GM23248 (cell line): ENCODE results near the gene POT1.

ENCODE experiments used
- EZH2 ChIP-seq: fragments of 200-600 bp; sonication (generic); IDR thresholded peaks from 2 replicates; pipeline ENCODE4 v1.6.1; 2018; ENCODE audit warnings: antibody characterized with exemption, mild to moderate bottlenecking; ENCODE audit not compliant: insufficient read depth, poor library complexity, severe bottlenecking
- EZH2phosphoT487 ChIP-seq: fragments of 200-600 bp; sonication (generic); IDR thresholded peaks from 2 replicates; pipeline ENCODE4 v1.6.1; 2018; ENCODE audit warnings: antibody characterized with exemption, moderate library complexity, mild to moderate bottlenecking, low read depth; ENCODE audit not compliant: insufficient read depth

- TF ChIP-seq EZH2, result no peak
- TF ChIP-seq EZH2phosphoT487, result no peak
Measured at GRCh38 chr7:124796771-124797170, 132.9 kb downstream of the POT1 start.
